ENCODE data around the gene DDX31.

The DDX31 gene

DNA sequence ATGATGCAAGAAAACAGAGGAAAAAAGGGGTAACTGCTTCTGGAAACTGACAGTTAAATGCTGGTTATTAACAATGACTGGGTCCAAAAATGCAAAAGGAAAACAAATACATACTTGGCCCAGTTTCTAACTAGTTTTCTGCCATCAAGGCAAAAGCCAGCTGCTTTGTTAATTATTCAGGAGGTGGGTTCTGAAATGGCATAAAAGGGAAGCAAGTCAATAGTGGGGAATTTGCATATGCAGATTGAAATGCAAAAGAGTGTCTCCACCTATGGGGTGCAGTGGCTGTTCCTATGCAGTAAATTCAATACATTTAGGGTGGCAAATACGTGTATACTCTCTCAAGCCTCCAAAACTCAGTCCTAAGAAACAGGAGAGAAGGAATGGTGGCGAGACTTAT lies 54.0 kb downstream of the DDX31 start:
- peaks cover 3% of the 10 kb centered on the region; the same call in 1 of the 2 replicates for H3F3A ChIP-seq (ENCODE audit: control insufficient read depth, insufficient read depth)
- H3K4me3 ChIP-seq (ENCODE audit: low read length): no peak overlapping the region
- H3K9me3 ChIP-seq (ENCODE audit: control insufficient read depth, insufficient read depth, low read length): no peaks in the 10 kb centered on the region
- H4K20me1 ChIP-seq (ENCODE audit: control insufficient read depth, insufficient read depth, low read depth, low read length): no peaks in the 10 kb centered on the region
- H3K9me2 ChIP-seq (replicated peaks; ENCODE audit: control insufficient read depth, low read length): no peaks in the 10 kb centered on the region
- H3K27ac ChIP-seq (ENCODE audit: low read depth, low read length): no peak overlapping the region
- no peaks in the 10 kb centered on the region for H3K4me1 ChIP-seq (ENCODE audit: control insufficient read depth, low read length)
- H3K4me2 ChIP-seq (ENCODE audit: low read length): no peak overlapping the region
- no peaks in the 10 kb centered on the region for H3K27me3 ChIP-seq (ENCODE audit: control insufficient read depth, low read length)
- no peaks in the 10 kb centered on the region for H3K79me2 ChIP-seq (ENCODE audit: control insufficient read depth, low read length)
- TF ChIP-seq, protein P1, sequence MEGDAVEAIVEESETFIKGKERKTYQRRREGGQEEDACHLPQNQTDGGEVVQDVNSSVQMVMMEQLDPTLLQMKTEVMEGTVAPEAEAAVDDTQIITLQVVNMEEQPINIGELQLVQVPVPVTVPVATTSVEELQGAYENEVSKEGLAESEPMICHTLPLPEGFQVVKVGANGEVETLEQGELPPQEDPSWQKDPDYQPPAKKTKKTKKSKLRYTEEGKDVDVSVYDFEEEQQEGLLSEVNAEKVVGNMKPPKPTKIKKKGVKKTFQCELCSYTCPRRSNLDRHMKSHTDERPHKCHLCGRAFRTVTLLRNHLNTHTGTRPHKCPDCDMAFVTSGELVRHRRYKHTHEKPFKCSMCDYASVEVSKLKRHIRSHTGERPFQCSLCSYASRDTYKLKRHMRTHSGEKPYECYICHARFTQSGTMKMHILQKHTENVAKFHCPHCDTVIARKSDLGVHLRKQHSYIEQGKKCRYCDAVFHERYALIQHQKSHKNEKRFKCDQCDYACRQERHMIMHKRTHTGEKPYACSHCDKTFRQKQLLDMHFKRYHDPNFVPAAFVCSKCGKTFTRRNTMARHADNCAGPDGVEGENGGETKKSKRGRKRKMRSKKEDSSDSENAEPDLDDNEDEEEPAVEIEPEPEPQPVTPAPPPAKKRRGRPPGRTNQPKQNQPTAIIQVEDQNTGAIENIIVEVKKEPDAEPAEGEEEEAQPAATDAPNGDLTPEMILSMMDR (IDR thresholded peaks at IDR 0.05; ENCODE audit: low read depth, low read length, poor library complexity, severe bottlenecking): no peak
- no peak for TF ChIP-seq EZH2phosphoT487 (IDR thresholded peaks at IDR 0.05; ENCODE audit: borderline replicate concordance, low read length)
- H3K36me3 ChIP-seq (ENCODE audit: control insufficient read depth, low read length): peaks cover 70% of the 10 kb centered on the region

DNA sequence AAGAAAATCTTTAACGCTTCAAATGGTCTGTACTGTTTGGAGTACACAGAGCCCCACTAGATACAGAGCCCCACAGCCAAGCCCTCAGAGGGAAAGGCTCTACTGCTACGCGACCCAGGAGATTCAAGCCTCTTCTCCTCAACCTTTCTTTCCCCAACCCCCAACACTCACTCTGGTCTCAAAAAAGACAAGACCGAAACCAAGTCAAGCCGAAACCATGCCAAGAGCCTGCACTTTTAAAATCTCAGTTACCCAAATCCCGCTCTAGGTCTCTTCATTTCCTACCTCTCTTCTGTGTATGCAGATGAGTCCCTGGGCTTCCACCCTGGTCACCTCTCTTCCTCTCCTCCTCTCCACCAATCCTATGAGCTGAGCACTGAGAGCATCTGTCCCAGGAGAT lies 55.5 kb downstream of the DDX31 start:
- no peaks in the 10 kb centered on the region for H3K4me1 ChIP-seq (ENCODE audit: control insufficient read depth, low read length)
- H3K27ac ChIP-seq (ENCODE audit: low read depth, low read length): no peak overlapping the region
- peaks cover 67% of the 10 kb centered on the region for H3K36me3 ChIP-seq (ENCODE audit: control insufficient read depth, low read length)

DNA sequence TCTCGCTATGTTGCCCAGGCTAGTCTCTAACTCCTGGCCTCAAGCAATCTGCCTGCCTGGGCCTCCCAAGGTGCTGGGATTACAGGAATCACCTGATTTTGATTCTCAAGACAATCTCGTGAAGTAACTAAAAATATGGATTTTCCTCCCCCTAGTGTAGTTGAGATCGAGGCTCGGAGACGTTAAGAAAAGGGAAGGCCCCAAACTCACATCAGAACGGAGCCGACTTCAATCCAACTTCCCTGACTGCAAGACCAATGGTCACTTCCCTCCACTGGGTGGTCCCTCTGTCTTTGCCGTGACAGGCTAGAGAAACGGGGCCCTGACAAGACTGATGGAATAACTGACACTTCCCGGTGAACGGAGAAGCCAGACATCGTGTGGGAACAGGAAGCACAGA lies 59.1 kb downstream of the DDX31 start:
- Histone ChIP-seq H3K27me3 (ENCODE audit: control insufficient read depth, low read length) (no peaks in the 10 kb centered on the region), H3K9me3 (ENCODE audit: control insufficient read depth, insufficient read depth, low read length) (no peaks in the 10 kb centered on the region), H3K79me2 (ENCODE audit: control insufficient read depth, low read length) (no peaks in the 10 kb centered on the region), H3K9me2 (replicated peaks; ENCODE audit: control insufficient read depth, low read length) (no peaks in the 10 kb centered on the region), H3F3A (ENCODE audit: control insufficient read depth, insufficient read depth) (no peaks in the 10 kb centered on the region), H3K36me3 (ENCODE audit: control insufficient read depth, low read length) (peaks cover 62% of the 10 kb centered on the region), H3K4me3 (ENCODE audit: low read length) (no peak overlapping the region), H3K4me2 (ENCODE audit: low read length) (no peak overlapping the region), H3K4me1 (ENCODE audit: control insufficient read depth, low read length) (no peaks in the 10 kb centered on the region), H4K20me1 (ENCODE audit: control insufficient read depth, insufficient read depth, low read depth, low read length) (no peaks in the 10 kb centered on the region), H3K27ac (ENCODE audit: low read depth, low read length) (no peak overlapping the region)
- TF ChIP-seq EZH2phosphoT487 (IDR thresholded peaks at IDR 0.05; ENCODE audit: borderline replicate concordance, low read length): no peak
- TF ChIP-seq, protein P1 (IDR thresholded peaks at IDR 0.05; ENCODE audit: low read depth, low read length, poor library complexity, severe bottlenecking): no peak

More for the DNA sequence above, 55.5 kb downstream of the DDX31 start:
- no peaks in the 10 kb centered on the region for H3K79me2 ChIP-seq (ENCODE audit: control insufficient read depth, low read length)
- H3K9me3 ChIP-seq (ENCODE audit: control insufficient read depth, insufficient read depth, low read length): no peaks in the 10 kb centered on the region
- TF ChIP-seq, protein P1 (IDR thresholded peaks at IDR 0.05; ENCODE audit: low read depth, low read length, poor library complexity, severe bottlenecking): no peak
- TF ChIP-seq EZH2phosphoT487 (IDR thresholded peaks at IDR 0.05; ENCODE audit: borderline replicate concordance, low read length): no peak
- H3K4me3 ChIP-seq (ENCODE audit: low read length): no peak overlapping the region
- H4K20me1 ChIP-seq (ENCODE audit: control insufficient read depth, insufficient read depth, low read depth, low read length): no peaks in the 10 kb centered on the region
- no peaks in the 10 kb centered on the region for H3K27me3 ChIP-seq (ENCODE audit: control insufficient read depth, low read length)
- peaks cover 3% of the 10 kb centered on the region; the same call in 1 of the 2 replicates for H3F3A ChIP-seq (ENCODE audit: control insufficient read depth, insufficient read depth)
- no peaks in the 10 kb centered on the region for H3K9me2 ChIP-seq (replicated peaks; ENCODE audit: control insufficient read depth, low read length)
- no peak overlapping the region for H3K4me2 ChIP-seq (ENCODE audit: low read length)

All from DOHH2 (cell line).